Measurements from ENCODE around the gene OLFML2A.

OLFML2A gene

GRCh38 chr9:124861342-124862229, 84.7 kb downstream of the OLFML2A start, which contains the start of the genes ARPC5L and RPL35:
TSS of gene ARPC5L (plus strand) at chr9:124862130. CDS start at chr9:124869291, 7,161 bp downstream.
TSS of gene RPL35 (minus strand) at chr9:124861957. CDS start at chr9:124861912, 45 bp downstream.
- H3K9ac ChIP-seq (ENCODE audit: low read length) = peak within 1 kb of the TSS; percentile 97
- H3K9me3 ChIP-seq (ENCODE audit: control insufficient read depth, low read depth, low read length) = no peaks in the 10 kb centered on the region
- peaks cover 43% of the 10 kb centered on the region for H3K36me3 ChIP-seq (ENCODE audit: control insufficient read depth, low read depth, low read length)
- H3K27me3 ChIP-seq (ENCODE audit: control insufficient read depth, insufficient read depth, low read length) = no peaks in the 10 kb centered on the region
- peak within 1 kb of the TSS; percentile 99 for H3K4me3 ChIP-seq (ENCODE audit: low read length)
- peaks cover 7% of the 10 kb centered on the region for H3K4me1 ChIP-seq (ENCODE audit: control insufficient read depth, low read depth, low read length)
- H3K27ac ChIP-seq (ENCODE audit: low read length) = peak within 1 kb of the TSS; percentile 75

DNA sequence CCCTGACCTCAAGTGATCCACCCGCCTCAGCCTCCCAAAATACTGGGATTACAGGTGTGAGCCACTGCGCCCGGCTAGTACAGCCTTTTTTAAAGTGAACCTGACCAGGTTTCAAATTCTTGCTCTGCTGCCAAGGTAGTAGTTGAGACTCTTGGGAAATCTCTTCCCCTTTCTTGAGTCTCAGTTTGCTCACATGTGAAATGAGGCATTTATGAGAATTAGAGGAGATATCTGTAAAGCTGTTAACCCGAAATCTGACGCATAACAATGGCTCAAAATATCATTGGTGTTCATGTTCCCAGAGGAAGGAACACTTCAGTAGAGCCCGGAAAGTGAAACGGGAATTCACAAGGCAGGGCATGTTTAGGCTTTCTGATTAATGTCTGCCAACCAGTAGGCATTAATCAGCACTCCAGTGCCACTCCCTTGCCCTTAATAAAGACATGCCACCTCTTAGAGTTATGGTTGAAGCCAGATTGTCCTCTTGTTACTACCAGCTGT, 86.5 kb downstream of the OLFML2A start:
- H3K9ac ChIP-seq (ENCODE audit: low read length) = no peak overlapping the region
- H3K27ac ChIP-seq (ENCODE audit: low read length) = no peak overlapping the region
- peaks cover 7% of the 10 kb centered on the region for H3K4me1 ChIP-seq (ENCODE audit: control insufficient read depth, low read depth, low read length)
- no peak overlapping the region for H3K4me3 ChIP-seq (ENCODE audit: low read length)
- no peaks in the 10 kb centered on the region for H3K9me3 ChIP-seq (ENCODE audit: control insufficient read depth, low read depth, low read length)
- peaks cover 26% of the 10 kb centered on the region for H3K36me3 ChIP-seq (ENCODE audit: control insufficient read depth, low read depth, low read length)
- no peaks in the 10 kb centered on the region for H3K27me3 ChIP-seq (ENCODE audit: control insufficient read depth, insufficient read depth, low read length)
